H4 (cell line): Measurements from ENCODE around the gene GABRR1. TPM values are rescaled to one million over a fixed set of nuclear protein-coding genes. Genes with fewer than 3 reads are reported as not detected.

Experiments
- total RNA-seq: library from RNA; depleted of rRNA; stranded (reverse); fragments of >200 nt; shearing (Covaris generic); gene quantifications from 2 replicates; pipeline ENCODE4 v1.2.3, GENCODE V29; 2014; rRNA removed

Gene GABRR1
- total RNA-seq, 1 experiment from 2014 or later: not detected

Other genes starting within 250 kb of the GABRR1 start
- gene PNRC1, start 136.6 kb downstream of the GABRR1 start, total RNA-seq: 22.7 and 24.3 TPM in 2 replicates
- not detected in 2 replicates for gene SRSF12, start 99.3 kb downstream of the GABRR1 start, total RNA-seq
- gene PM20D2, start 71.3 kb downstream of the GABRR1 start, total RNA-seq: 4.7 and 4.9 TPM in 2 replicates
- gene GABRR2, start 97.9 kb upstream of the GABRR1 start, total RNA-seq: 0.08 TPM in 1 of 2 replicates, not detected in the other
- 17.9 and 19.0 TPM in 2 replicates for gene UBE2J1, start 135.4 kb upstream of the GABRR1 start, total RNA-seq
- 28.8 and 35.0 TPM in 2 replicates for gene RRAGD, start 194.9 kb upstream of the GABRR1 start, total RNA-seq
- 3.2 and 3.4 TPM in 2 replicates for gene ANKRD6, start 215.8 kb upstream of the GABRR1 start, total RNA-seq